Kidney epithelial cell (primary cell): ENCODE data around the gene TMEM244. TPM values are rescaled to one million over a fixed set of nuclear protein-coding genes. Genes with fewer than 3 reads are reported as not detected.

Source experiments
- DNase-seq: peaks from one replicate; pipeline ENCODE4 v3.0.0-alpha.2; 2010; ENCODE audit warnings: low read depth
- H3K27me3 ChIP-seq: 2 replicates; pipeline ENCODE4 v1.6.0; 2011; ENCODE audit warnings: low read length; ENCODE audit not compliant: control insufficient read depth, insufficient read depth
- H3K36me3 ChIP-seq: 2 replicates; pipeline ENCODE4 v1.5.1; 2011; ENCODE audit warnings: low read length; ENCODE audit not compliant: control insufficient read depth, insufficient read depth
- H3K4me3 ChIP-seq: 2 replicates; pipeline ENCODE4 v1.5.1; 2011; ENCODE audit warnings: low read depth, mild to moderate bottlenecking, control low read depth, low read length
- CTCF ChIP-seq: IDR thresholded peaks from 2 replicates; pipeline ENCODE4 v1.5.1; 2011; ENCODE audit warnings: mild to moderate bottlenecking, moderate library complexity, low read length, control low read depth, inconsistent platforms; ENCODE audit not compliant: insufficient read depth, poor library complexity, severe bottlenecking
- total RNA-seq: library from RNA; depleted of rRNA; stranded (reverse); fragments of >200 nt; gene quantifications from 2 replicates; pipeline ENCODE4 v1.2.3, GENCODE V29; 2015

The TMEM244 gene
- not detected in 2 replicates for total RNA-seq

- Histone ChIP-seq H3K4me3 (no peak within 1 kb of the TSS), H3K27me3 (no peaks in the 10 kb centered on the region), H3K36me3 (no peaks in the 10 kb centered on the region)
- no peak for DNase-seq
- no peak for TF ChIP-seq CTCF
These were observed at the start of gene TMEM244 for GRCh38 chr6:129860908-129861665. Gene TMEM244, minus strand, starts transcription at chr6:129861315. Its CDS starts 127 bp downstream, at chr6:129861188.

- H3K4me3 ChIP-seq: no peak overlapping the region
- DNase-seq: no peak
- H3K36me3 ChIP-seq: no peaks in the 10 kb centered on the region
- no peaks in the 10 kb centered on the region for H3K27me3 ChIP-seq
- no peak for TF ChIP-seq CTCF
These were observed 47.7 kb upstream of the TMEM244 start for GRCh38 chr6:129908858-129909257.

- no peak for DNase-seq
- Histone ChIP-seq H3K36me3 (no peaks in the 10 kb centered on the region), H3K4me3 (no peak overlapping the region), H3K27me3 (no peaks in the 10 kb centered on the region)
- no peak for TF ChIP-seq CTCF
These were observed 47.2 kb upstream of the TMEM244 start for GRCh38 chr6:129908356-129908755.

GRCh38 chr6:129906515-129907077 is 45.5 kb upstream of the TMEM244 start:
- no peak for DNase-seq
- no peaks in the 10 kb centered on the region for H3K36me3 ChIP-seq
- no peaks in the 10 kb centered on the region for H3K27me3 ChIP-seq
- no peak overlapping the region for H3K4me3 ChIP-seq
- TF ChIP-seq CTCF: no peak

- no peaks in the 10 kb centered on the region for H3K36me3 ChIP-seq
- H3K27me3 ChIP-seq: no peaks in the 10 kb centered on the region
- H3K4me3 ChIP-seq: no peak overlapping the region
- TF ChIP-seq CTCF: no peak
- no peak for DNase-seq
These were observed 42.0 kb upstream of the TMEM244 start for GRCh38 chr6:129903082-129903481.
